Measurements from ENCODE around the gene CFH. TPM values are rescaled to one million over a fixed set of nuclear protein-coding genes. Genes with fewer than 3 reads are reported as not detected.

CFH gene
- total RNA-seq, 1 experiment from 2014 or later: not detected

DNA sequence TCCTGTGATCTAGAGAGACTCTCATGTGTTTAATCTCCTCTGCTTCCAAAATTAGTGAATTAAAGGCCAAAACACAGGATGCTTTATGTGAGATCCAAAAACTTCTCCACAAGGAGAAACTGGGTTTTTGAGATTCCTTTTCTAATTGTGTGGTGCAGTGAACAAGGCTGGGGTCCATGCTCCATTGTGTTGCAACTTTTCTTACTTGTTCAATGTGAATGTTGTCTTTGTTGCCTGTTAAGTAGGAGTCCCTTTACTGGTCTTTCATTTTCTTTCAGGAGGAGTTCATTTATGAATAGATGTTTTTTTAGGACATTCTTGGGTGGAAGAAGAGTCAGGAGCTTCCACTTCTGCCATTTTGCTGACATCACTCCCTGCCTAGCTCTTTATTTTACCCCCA, 82.2 kb downstream of the CFH start:
- Mint-ChIP-seq H3K4me1 (ENCODE audit: low read depth, unreplicated experiment) (no peaks in the 10 kb centered on the region), H3K27me3 (ENCODE audit: insufficient read depth, unreplicated experiment) (no peaks in the 10 kb centered on the region), H3K36me3 (ENCODE audit: insufficient read depth, unreplicated experiment) (no peaks in the 10 kb centered on the region), H3K9me3 (ENCODE audit: unreplicated experiment) (no peaks in the 10 kb centered on the region), H3K4me3 (ENCODE audit: unreplicated experiment) (no peak overlapping the region), H3K27ac (ENCODE audit: unreplicated experiment) (no peak overlapping the region)
- Histone ChIP-seq H3K36me3 (ENCODE audit: control insufficient read depth, insufficient read depth, low read length) (no peaks in the 10 kb centered on the region), H3K4me3 (ENCODE audit: low read depth, low read length) (no peak overlapping the region), H3K27me3 (replicated peaks; ENCODE audit: control insufficient read depth, insufficient read depth, low read length) (no peaks in the 10 kb centered on the region), H3K4me1 (no peaks in the 10 kb centered on the region), H3K9me3 (0 out of 2 replicates have a peak, but pooled peaks cover 3% of the 10 kb centered on the region)
- CTCF ChIA-PET: no interaction called here
- no peak for DNase-seq
- no TSS peak for BruUV-seq (replicated peaks)
- intact Hi-C loops (cut with micrococcal nuclease; ENCODE audit: unreplicated experiment): no loop called here
- POLR2A ChIA-PET: no interaction called here
- TF ChIP-seq, protein P1, sequence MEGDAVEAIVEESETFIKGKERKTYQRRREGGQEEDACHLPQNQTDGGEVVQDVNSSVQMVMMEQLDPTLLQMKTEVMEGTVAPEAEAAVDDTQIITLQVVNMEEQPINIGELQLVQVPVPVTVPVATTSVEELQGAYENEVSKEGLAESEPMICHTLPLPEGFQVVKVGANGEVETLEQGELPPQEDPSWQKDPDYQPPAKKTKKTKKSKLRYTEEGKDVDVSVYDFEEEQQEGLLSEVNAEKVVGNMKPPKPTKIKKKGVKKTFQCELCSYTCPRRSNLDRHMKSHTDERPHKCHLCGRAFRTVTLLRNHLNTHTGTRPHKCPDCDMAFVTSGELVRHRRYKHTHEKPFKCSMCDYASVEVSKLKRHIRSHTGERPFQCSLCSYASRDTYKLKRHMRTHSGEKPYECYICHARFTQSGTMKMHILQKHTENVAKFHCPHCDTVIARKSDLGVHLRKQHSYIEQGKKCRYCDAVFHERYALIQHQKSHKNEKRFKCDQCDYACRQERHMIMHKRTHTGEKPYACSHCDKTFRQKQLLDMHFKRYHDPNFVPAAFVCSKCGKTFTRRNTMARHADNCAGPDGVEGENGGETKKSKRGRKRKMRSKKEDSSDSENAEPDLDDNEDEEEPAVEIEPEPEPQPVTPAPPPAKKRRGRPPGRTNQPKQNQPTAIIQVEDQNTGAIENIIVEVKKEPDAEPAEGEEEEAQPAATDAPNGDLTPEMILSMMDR (IDR thresholded peaks at IDR 0.05; ENCODE audit: insufficient read depth in 1 of 2, low read depth in 1 of 2, low read length in 1 of 2, severe bottlenecking in 1 of 2, unreplicated experiment in 1 of 2): no peak

DNA sequence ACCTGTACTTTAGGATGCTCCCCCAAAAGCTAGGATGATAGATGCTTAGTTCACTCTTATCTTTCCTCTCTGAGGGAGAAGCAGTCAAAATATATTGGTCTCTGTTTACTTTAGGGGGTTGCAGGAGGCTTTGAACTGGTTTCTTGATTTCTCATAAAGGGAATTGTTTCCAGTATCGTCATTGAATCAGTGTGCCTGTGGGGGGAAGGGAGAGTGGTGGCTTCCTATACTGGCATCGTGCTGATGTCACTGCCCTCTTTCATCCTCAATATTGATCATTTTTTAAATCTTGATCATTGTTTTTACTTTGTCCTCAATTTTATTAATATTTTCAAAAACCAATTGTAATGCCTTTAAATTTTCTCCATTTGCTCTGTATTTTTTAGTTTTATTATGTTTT, 82.6 kb downstream of the CFH start:
- H3K9me3 Mint-ChIP-seq (ENCODE audit: unreplicated experiment): peaks cover 4% of the 10 kb centered on the region
- POLR2A ChIA-PET: no interaction called here
- H3K4me1 Mint-ChIP-seq (ENCODE audit: low read depth, unreplicated experiment): no peaks in the 10 kb centered on the region
- H3K4me1 ChIP-seq: no peaks in the 10 kb centered on the region
- H3K27ac Mint-ChIP-seq (ENCODE audit: unreplicated experiment): no peak overlapping the region
- CTCF ChIA-PET: no interaction called here
- intact Hi-C loops (cut with micrococcal nuclease; ENCODE audit: unreplicated experiment): no loop called here
- no peak for DNase-seq
- no TSS peak for BruUV-seq (replicated peaks)
- 0 out of 2 replicates have a peak, but pooled peaks cover 3% of the 10 kb centered on the region for H3K9me3 ChIP-seq
- H3K36me3 ChIP-seq (ENCODE audit: control insufficient read depth, insufficient read depth, low read length): no peaks in the 10 kb centered on the region
- TF ChIP-seq, protein P1 (IDR thresholded peaks at IDR 0.05; ENCODE audit: insufficient read depth in 1 of 2, low read depth in 1 of 2, low read length in 1 of 2, severe bottlenecking in 1 of 2, unreplicated experiment in 1 of 2): no peak
- no peaks in the 10 kb centered on the region for H3K36me3 Mint-ChIP-seq (ENCODE audit: insufficient read depth, unreplicated experiment)
- no peaks in the 10 kb centered on the region for H3K27me3 Mint-ChIP-seq (ENCODE audit: insufficient read depth, unreplicated experiment)
- H3K27me3 ChIP-seq (replicated peaks; ENCODE audit: control insufficient read depth, insufficient read depth, low read length): no peaks in the 10 kb centered on the region
- H3K4me3 Mint-ChIP-seq (ENCODE audit: unreplicated experiment): no peak overlapping the region
- no peak overlapping the region for H3K4me3 ChIP-seq (ENCODE audit: low read depth, low read length)

DNA sequence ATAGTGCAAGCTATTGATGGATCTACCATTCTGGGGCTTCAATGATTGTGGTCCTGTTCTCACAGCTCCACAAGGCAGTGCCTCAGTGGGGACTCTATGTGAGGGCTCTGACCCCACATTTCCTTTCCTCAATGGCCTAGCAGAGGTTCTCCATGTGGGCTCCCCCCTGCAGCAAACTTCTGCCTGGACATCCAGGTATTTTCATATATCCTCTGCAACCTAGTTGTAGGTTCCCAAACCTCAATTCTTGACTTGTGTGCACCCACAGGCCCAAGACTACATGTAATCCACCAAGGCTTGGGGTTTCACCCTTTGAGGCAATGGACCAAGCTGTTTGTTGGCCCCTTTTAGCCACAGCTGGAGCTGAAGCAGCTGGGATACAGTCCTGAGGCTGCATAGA, 86.9 kb downstream of the CFH start:
- DNase-seq: no peak
- ChIA-PET CTCF (no interaction called here), POLR2A (no interaction called here)
- Mint-ChIP-seq H3K27ac (ENCODE audit: unreplicated experiment) (no peak overlapping the region), H3K4me3 (ENCODE audit: unreplicated experiment) (no peak overlapping the region), H3K36me3 (ENCODE audit: insufficient read depth, unreplicated experiment) (no peaks in the 10 kb centered on the region), H3K4me1 (ENCODE audit: low read depth, unreplicated experiment) (peaks cover 6% of the 10 kb centered on the region), H3K9me3 (ENCODE audit: unreplicated experiment) (peaks cover 16% of the 10 kb centered on the region), H3K27me3 (ENCODE audit: insufficient read depth, unreplicated experiment) (no peaks in the 10 kb centered on the region)
- Histone ChIP-seq H3K27me3 (replicated peaks; ENCODE audit: control insufficient read depth, insufficient read depth, low read length) (no peaks in the 10 kb centered on the region), H3K4me3 (ENCODE audit: low read depth, low read length) (no peak overlapping the region), H3K4me1 (no peaks in the 10 kb centered on the region), H3K9me3 (0 out of 2 replicates have a peak, but pooled peaks cover 3% of the 10 kb centered on the region), H3K36me3 (ENCODE audit: control insufficient read depth, insufficient read depth, low read length) (no peaks in the 10 kb centered on the region)
- intact Hi-C loops (cut with micrococcal nuclease; ENCODE audit: unreplicated experiment): no loop called here
- BruUV-seq (replicated peaks): no TSS peak
- TF ChIP-seq, protein P1 (IDR thresholded peaks at IDR 0.05; ENCODE audit: insufficient read depth in 1 of 2, low read depth in 1 of 2, low read length in 1 of 2, severe bottlenecking in 1 of 2, unreplicated experiment in 1 of 2): no peak

All from Caco-2 (cell line).